Measurements from ENCODE around the gene KRTCAP2. TPM values are rescaled to one million over a fixed set of nuclear protein-coding genes. Genes with fewer than 3 reads are reported as not detected.
"Not testable (repeated sequence)": the region's sequence is repeated elsewhere in the genome, so short reads cannot be mapped to it uniquely, and the experiment has no call there.

The KRTCAP2 gene
- polyA plus RNA-seq, 3 donors: 157 to 256 (median 247) TPM

DNA sequence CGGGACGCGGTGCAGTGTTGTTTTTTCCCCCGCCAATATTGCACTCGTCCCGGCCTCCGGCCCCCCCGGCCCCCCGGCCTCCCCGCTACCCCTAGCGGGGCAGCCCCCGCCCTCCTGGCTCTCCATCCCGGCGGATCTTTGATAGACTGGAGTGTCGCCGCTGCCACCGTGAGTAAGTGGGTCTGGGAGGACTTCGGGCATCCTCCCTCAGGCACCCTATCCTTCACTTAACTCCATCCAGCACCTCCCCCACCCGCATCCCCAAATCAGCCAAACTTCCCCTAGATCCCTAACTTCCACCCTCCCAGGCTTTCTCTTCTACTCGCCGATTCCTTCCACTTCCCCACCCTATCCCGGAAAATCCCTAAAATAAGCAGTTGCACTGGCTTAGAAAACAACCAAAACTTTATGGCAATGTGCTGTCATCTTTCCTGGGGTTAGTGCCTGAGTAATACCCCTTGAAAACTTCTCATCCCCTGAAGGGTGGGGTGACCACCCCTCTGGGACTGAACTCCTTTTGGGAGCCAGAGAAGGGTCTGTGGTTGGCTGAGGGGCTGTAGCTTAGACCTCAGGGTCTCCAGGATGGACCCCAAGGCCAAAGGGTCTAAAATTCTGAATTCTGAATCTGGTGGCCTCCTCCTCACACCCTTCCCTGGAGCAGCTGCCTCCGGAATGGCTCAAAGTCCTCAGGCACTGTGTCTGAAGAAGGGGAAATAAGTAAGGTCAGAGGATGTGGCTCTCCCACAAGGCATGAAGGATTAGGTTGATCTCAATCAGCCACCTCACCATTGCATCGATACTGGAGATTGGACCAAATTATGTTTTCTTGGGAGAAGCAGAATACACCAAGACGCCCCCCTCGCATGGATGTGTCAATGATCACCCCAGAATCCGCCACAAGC is 22.3 kb upstream of the KRTCAP2 start:
- no peak overlapping the region for H3K9ac ChIP-seq (ENCODE audit: insufficient read depth, low read length, poor library complexity, severe bottlenecking)
- Mint-ChIP-seq H3K27ac (peak overlapping the region in 3 of 7 donors; percentile 4 to 78 (median 70)), H3K4me1 (peaks cover 27% of the 10 kb centered on the region), H3K27me3 (ENCODE audit: low read depth in 3 of 3) (peaks cover 22 to 29% (median 23%) of the 10 kb centered on the region in 3 donors), H3K9me3 (peaks cover 0 to 7% (median 3%) of the 10 kb centered on the region in 7 donors), H3K4me3 (peak overlapping the region; percentile 56 to 87), H3K36me3 (peaks cover 11 to 18% of the 10 kb centered on the region in 2 donors)
- H3K27me3 ChIP-seq (ENCODE audit: control insufficient read depth in 2 of 2, insufficient read depth in 2 of 2, low read length in 2 of 2): peaks cover 4 to 18% of the 10 kb centered on the region in 2 donors
- H3K9me3 ChIP-seq (replicated peaks in 1 of 2; ENCODE audit: control insufficient read depth in 1 of 2, insufficient read depth in 1 of 2, low read length in 2 of 2): no peaks in the 10 kb centered on the region
- H3K4me2 ChIP-seq (replicated peaks; ENCODE audit: extremely low read depth, low read length, poor library complexity, severe bottlenecking): peak overlapping the region; percentile 81
- H3K79me2 ChIP-seq (ENCODE audit: insufficient read depth, low read length): no peaks in the 10 kb centered on the region
- TF ChIP-seq, protein P1, sequence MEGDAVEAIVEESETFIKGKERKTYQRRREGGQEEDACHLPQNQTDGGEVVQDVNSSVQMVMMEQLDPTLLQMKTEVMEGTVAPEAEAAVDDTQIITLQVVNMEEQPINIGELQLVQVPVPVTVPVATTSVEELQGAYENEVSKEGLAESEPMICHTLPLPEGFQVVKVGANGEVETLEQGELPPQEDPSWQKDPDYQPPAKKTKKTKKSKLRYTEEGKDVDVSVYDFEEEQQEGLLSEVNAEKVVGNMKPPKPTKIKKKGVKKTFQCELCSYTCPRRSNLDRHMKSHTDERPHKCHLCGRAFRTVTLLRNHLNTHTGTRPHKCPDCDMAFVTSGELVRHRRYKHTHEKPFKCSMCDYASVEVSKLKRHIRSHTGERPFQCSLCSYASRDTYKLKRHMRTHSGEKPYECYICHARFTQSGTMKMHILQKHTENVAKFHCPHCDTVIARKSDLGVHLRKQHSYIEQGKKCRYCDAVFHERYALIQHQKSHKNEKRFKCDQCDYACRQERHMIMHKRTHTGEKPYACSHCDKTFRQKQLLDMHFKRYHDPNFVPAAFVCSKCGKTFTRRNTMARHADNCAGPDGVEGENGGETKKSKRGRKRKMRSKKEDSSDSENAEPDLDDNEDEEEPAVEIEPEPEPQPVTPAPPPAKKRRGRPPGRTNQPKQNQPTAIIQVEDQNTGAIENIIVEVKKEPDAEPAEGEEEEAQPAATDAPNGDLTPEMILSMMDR (IDR thresholded peaks at IDR 0.05): no peak
- no peak for DNase-seq
- intact Hi-C loops (cut with micrococcal nuclease): no loop called here
- H3K4me3 ChIP-seq (replicated peaks in 1 of 3; ENCODE audit: low read depth in 2 of 3, low read length in 3 of 3): peak overlapping the region in 1 of 3 experiments; percentile 72
- H4K20me1 ChIP-seq (ENCODE audit: insufficient read depth, low read length): no peaks in the 10 kb centered on the region
- WGBS (ENCODE audit: insufficient coverage): 74% methylated on average over 8 of the region's 27 CpGs
- H3K36me3 ChIP-seq (replicated peaks in 1 of 2; ENCODE audit: control insufficient read depth in 1 of 2, insufficient read depth in 2 of 2, low read length in 2 of 2): no peaks in the 10 kb centered on the region
- no peak overlapping the region for H2AFZ ChIP-seq (ENCODE audit: insufficient read depth, low read depth, low read length, poor library complexity, severe bottlenecking)
- H3K4me1 ChIP-seq (ENCODE audit: control insufficient read depth in 1 of 2, insufficient read depth in 2 of 2, low read length in 2 of 2): peaks cover 27 to 35% of the 10 kb centered on the region in 2 donors
- no peak overlapping the region for H3K27ac ChIP-seq (ENCODE audit: low read depth in 1 of 2, low read length in 2 of 2)

DNA sequence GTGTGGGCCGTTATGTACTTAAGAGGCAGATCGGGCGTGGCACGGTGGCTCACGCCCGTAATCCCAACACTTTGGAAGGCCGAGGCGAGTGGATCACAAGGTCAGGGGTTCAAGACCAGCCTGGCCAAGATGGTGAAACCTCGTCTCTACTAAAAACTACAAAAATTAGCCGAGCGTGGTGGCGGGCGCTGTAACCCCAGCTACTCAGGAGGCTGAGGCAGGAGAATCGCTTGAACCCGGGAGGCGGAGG is 20.8 kb upstream of the KRTCAP2 start:
- H3K79me2 ChIP-seq (ENCODE audit: insufficient read depth, low read length); intact Hi-C loops (cut with micrococcal nuclease); H3K9me3 Mint-ChIP-seq; H4K20me1 ChIP-seq (ENCODE audit: insufficient read depth, low read length); DNase-seq; H3K27ac ChIP-seq (ENCODE audit: low read depth in 1 of 2, low read length in 2 of 2); H3K36me3 ChIP-seq (replicated peaks in 1 of 2; ENCODE audit: control insufficient read depth in 1 of 2, insufficient read depth in 2 of 2, low read length in 2 of 2); H3K9me3 ChIP-seq (replicated peaks in 1 of 2; ENCODE audit: control insufficient read depth in 1 of 2, insufficient read depth in 1 of 2, low read length in 2 of 2): not testable (repeated sequence)
- Mint-ChIP-seq H3K36me3 (peaks cover 11 to 18% of the 10 kb centered on the region in 2 donors), H3K4me1 (peaks cover 27% of the 10 kb centered on the region), H3K4me3 (peak overlapping the region; percentile 81 to 93), H3K27ac (peak overlapping the region in 6 of 7 donors; percentile 35 to 90 (median 68)), H3K27me3 (ENCODE audit: low read depth in 3 of 3) (peaks cover 22 to 29% (median 23%) of the 10 kb centered on the region in 3 donors)
- H3K27me3 ChIP-seq (ENCODE audit: control insufficient read depth in 2 of 2, insufficient read depth in 2 of 2, low read length in 2 of 2): peaks cover 4 to 18% of the 10 kb centered on the region in 2 donors
- H3K9ac ChIP-seq (ENCODE audit: insufficient read depth, low read length, poor library complexity, severe bottlenecking): peak overlapping the region; percentile 48
- H3K4me2 ChIP-seq (replicated peaks; ENCODE audit: extremely low read depth, low read length, poor library complexity, severe bottlenecking): peak overlapping the region; percentile 81
- H3K4me3 ChIP-seq (replicated peaks in 1 of 3; ENCODE audit: low read depth in 2 of 3, low read length in 3 of 3): peak overlapping the region in 2 of 3 experiments; percentile 26 to 72
- 4% methylated on average over 9 of the region's 16 CpGs for WGBS (ENCODE audit: insufficient coverage)
- peaks cover 27 to 35% of the 10 kb centered on the region in 2 donors for H3K4me1 ChIP-seq (ENCODE audit: control insufficient read depth in 1 of 2, insufficient read depth in 2 of 2, low read length in 2 of 2)
- H2AFZ ChIP-seq (ENCODE audit: insufficient read depth, low read depth, low read length, poor library complexity, severe bottlenecking): peak overlapping the region; percentile 79

Measured in CD14-positive monocyte (primary cell).